GM18526 (cell line): ENCODE measurements around the gene MCAM.

Experiments used
- POLR2A ChIP-seq: IDR thresholded peaks from 3 replicates; pipeline ENCODE4 v1.6.1; 2011; ENCODE audit not compliant: insufficient read length; ENCODE audit errors: extremely low read depth

The MCAM gene

GRCh38 chr11:119351232-119351631, 34.3 kb upstream of the MCAM start:
- TF ChIP-seq POLR2A, result no peak

GRCh38 chr11:119350302-119350701, 33.4 kb upstream of the MCAM start:
- no peak for TF ChIP-seq POLR2A

GRCh38 chr11:119347940-119348605, 31.1 kb upstream of the MCAM start:
- no peak for TF ChIP-seq POLR2A

DNA sequence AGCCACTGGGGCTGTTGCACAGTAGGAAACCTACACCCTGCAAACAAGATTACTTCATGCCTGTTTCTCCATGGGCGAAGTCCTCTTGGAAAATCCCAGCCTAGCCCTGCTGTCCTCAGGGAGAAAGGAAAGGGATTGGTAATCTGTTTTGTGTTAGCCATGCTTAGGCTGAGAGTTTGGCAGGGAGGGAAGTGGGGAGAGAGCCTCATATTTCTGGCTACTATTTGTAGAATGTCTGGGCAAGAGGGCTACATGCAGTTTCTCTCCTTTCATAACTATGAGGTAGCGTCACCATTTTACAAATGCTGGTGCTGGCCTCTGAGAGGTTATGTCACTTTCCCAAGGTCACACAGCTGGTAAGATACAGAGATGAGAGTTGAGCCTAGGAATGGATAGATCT, 30.3 kb upstream of the MCAM start:
- TF ChIP-seq POLR2A, result no peak

DNA sequence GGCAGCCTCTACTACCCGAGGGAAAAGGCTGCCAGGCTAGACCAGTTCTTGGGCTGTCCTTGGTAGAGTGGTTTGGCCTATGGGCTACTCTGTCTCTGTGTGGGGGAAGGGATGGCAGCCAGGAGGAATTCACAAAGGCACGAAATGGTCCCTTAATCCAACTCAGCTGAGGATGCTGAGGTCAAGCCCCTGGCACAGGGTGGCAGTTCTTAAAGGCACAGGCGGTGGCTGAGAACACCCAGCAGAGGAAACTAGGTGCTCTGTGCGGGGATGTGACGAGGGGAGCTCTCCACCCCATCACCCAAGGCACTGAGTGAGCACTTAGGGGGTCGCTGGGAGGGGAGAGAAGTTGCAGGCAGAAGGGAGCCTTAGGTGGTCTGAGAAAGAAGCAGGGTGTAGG, 29.7 kb upstream of the MCAM start, which contains the start of gene MFRP:
MFRP (minus strand) TSS at position 101 of the 400 bp plus-strand sequence. CDS start 192 bp downstream, outside the sequence.
- no peak for TF ChIP-seq POLR2A

- TF ChIP-seq POLR2A, result no peak
Observed at GRCh38 chr11:119345685-119346084, 28.8 kb upstream of the MCAM start.

DNA sequence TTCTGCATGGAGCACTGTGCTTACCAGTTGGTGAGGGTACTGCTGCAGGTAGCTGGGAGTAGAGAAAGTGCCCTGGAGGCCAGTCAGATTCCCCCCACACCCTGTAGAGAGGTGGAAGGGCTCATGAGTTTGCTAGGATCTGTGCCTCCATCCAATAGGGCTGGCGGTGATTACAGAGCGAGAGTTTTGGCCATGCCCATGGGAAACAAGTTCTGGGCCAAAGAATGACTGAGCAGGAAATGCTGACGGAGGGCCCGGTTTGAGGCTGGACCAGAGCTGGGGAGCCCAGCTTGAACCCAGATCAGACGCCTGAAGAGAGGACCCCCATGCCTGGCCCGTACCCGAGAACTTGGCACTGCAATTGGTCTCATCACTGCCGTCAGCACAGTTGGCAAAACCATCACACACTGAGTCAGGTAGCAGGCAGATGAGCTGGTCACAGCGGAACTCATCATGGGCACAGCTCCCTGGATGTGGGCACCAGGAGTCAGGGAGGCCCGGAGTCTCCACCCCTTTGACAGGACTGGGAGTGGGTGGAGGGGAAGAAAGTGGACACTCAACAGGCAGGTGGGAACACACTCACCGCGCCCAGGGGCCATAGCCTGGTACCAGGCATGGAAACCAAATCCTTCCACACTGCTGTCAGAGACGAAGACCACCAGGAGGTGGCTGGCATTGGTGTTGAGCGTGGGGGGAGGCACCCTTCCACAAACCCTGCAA, 27.5 kb upstream of the MCAM start:
- no peak for TF ChIP-seq POLR2A

DNA sequence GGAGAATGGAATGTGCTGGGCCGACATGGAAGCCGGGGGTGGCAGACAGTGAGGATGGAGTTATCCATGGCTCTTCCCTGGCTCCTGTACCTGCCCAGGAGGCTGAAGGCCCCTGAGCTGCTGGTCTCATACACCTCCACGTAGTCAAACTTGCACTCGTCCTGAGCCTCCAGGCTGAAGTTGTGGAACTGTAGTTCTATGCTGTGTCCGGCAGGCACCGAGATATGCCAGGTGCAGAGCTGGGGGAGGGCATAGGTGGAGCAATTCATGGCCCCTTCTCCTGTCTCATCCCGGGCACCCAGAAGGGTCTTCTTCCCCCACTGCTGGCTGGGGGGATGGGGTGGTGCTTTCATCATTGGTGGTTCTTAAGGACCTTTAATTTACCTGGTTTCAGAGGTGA, 26.8 kb upstream of the MCAM start:
- TF ChIP-seq POLR2A, result no peak

DNA sequence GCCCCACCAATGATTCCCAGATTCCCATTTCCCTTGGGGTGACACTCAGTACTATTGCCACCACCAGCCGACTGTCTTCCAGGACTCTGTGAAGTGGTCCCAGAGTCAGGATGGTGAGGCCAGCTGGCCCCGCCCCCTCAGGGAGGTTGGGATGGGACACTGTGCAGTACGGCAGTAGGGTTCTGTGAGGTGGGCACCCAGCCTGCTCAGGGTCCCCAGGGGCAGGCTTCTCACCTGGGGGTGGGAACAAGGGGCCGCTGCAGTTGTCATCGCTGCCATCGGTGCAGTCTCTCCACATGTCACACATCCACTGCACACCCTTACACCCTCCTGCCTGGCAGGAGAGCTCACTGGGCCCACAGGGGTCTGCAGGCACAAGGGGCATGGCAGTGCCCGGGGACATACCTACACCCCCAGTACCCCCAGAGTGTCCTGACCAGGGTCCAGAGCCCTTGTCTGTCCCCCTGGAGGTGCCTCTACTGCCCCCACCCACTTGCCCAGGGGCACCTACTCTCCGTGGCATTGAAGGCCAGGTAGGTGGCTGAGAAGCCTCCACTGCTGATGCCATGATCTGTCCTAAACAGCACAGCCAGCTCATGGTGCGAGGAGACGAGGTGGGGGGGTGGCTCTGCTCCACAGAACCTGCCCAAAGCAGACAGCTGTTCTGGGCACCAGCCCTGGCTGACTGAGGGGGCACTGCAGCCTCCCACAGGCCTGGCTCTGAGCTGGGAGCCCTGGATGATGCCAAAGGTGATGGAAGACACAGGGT, 25.6 kb upstream of the MCAM start:
- no peak for TF ChIP-seq POLR2A

DNA sequence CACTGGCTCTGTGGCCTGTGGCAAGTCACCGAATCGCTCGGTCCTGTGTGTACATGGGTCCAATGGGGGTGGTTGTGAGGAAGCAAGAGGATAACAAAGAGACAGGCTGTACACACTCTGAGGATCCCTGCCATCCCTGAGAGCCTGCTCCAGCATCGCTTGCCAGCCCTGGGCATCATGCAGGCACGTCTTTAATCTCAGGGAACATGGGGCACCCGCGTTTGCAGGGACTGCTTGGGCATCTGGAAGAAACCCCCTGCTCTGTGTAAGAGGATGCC, 25.0 kb upstream of the MCAM start:
- no peak for TF ChIP-seq POLR2A

- TF ChIP-seq POLR2A, result no peak
Observed at GRCh38 chr11:119341222-119342022, 24.5 kb upstream of the MCAM start.

GRCh38 chr11:119340335-119341221, 23.6 kb upstream of the MCAM start, which contains the start of gene C1QTNF5:
TSS of gene C1QTNF5 (minus strand) at chr11:119340883. CDS start at chr11:119340397, 486 bp downstream.
- TF ChIP-seq POLR2A, result no peak

GRCh38 chr11:119339589-119340334, 22.8 kb upstream of the MCAM start:
- no peak for TF ChIP-seq POLR2A
